Measurements from ENCODE around the gene CYB5B. TPM values are rescaled to one million over a fixed set of nuclear protein-coding genes. Genes with fewer than 3 reads are reported as not detected.
A peak's percentile ranks its signal among the peaks of the same experiment; 100 is the strongest.

CYB5B gene
- polyA plus RNA-seq, 1 of the 3 experiments (the other 2 are of a cell fraction), result 64.4 TPM

GRCh38 chr16:69397821-69398521 lies 26.4 kb upstream of the CYB5B start (continued):
- TF ChIP-seq USF2 (IDR thresholded peaks at IDR 0.05; ENCODE audit: borderline replicate concordance, low read depth, low read length) (no peak), CHD2 (IDR thresholded peaks at IDR 0.05; ENCODE audit: low read length, partially characterized antibody) (peak; percentile 11), RCOR1 (IDR thresholded peaks at IDR 0.05; ENCODE audit: low read length) (no peak), CTCF (IDR thresholded peaks at IDR 0.05) (peak; percentile 72), TCF12 (IDR thresholded peaks at IDR 0.05) (no peak), ELF1 (IDR thresholded peaks at IDR 0.05) (no peak), USF1 (IDR thresholded peaks at IDR 0.05; ENCODE audit: borderline replicate concordance, low read depth) (no peak), GABPA (IDR thresholded peaks at IDR 0.05; ENCODE audit: low read depth) (no peak)

GRCh38 chr16:69399361-69399760 lies 25.1 kb upstream of the CYB5B start:
- H3K4me1 ChIP-seq (ENCODE audit: control insufficient read depth in 1 of 2, insufficient read depth in 2 of 2, low read depth in 1 of 2, low read length in 1 of 2), result peaks cover 5 to 41% of the 10 kb centered on the region in 2 experiments
- no peaks in the 10 kb centered on the region for H3K36me3 ChIP-seq (replicated peaks in 1 of 2; ENCODE audit: control insufficient read depth in 1 of 2, insufficient read depth in 2 of 2, low read length in 1 of 2)
- H3K27ac ChIP-seq (ENCODE audit: low read depth in 2 of 2, low read length in 1 of 2), result peak overlapping the region in 1 of 2 experiments; percentile 16; a peak in 1 of 4 replicates
- H3K79me2 ChIP-seq (ENCODE audit: insufficient read depth), result no peaks in the 10 kb centered on the region
- ChIA-PET POLR2A (no interaction called here), CTCF (interaction anchor here (1.0 to 3.5 kb wide), 6 partner anchors 9 to 355 kb away, joined by 3 to 11 read pairs (median 6); partner anchors contain the start of genes NFAT5 and NOB1)
- no peak overlapping the region for H3K9ac ChIP-seq
- H3F3A ChIP-seq (replicated peaks; ENCODE audit: insufficient read depth), result peaks cover 19% of the 10 kb centered on the region
- no peaks in the 10 kb centered on the region for H4K20me1 ChIP-seq (ENCODE audit: insufficient read depth)
- H3K4me3 ChIP-seq (ENCODE audit: low read depth in 2 of 2, low read length in 1 of 2), result no peak overlapping the region
- H3K4me2 ChIP-seq, result no peak overlapping the region; the same call in 1 of the 2 replicates
- peak overlapping the region; percentile 81; the same call in 1 of the 2 replicates for H2AFZ ChIP-seq (ENCODE audit: low read depth)
- H3K9me2 ChIP-seq, result no peaks in the 10 kb centered on the region
- TF ChIP-seq TAF1 (IDR thresholded peaks at IDR 0.05; ENCODE audit: borderline replicate concordance, low read depth, low read length), result no peak
- TF ChIP-seq CTCF (IDR thresholded peaks at IDR 0.05), result no peak
- TF ChIP-seq TCF12 (IDR thresholded peaks at IDR 0.05), result peak; percentile 29; the same call in 1 of the 2 replicates
- peak; percentile 82; the same call in 1 of the 2 replicates for TF ChIP-seq USF1 (IDR thresholded peaks at IDR 0.05; ENCODE audit: borderline replicate concordance, low read depth)
- TF ChIP-seq SMC3 (IDR thresholded peaks at IDR 0.05; ENCODE audit: low read depth, low read length), result no peak
- no peak for TF ChIP-seq PBX3 (IDR thresholded peaks at IDR 0.05)
- H3K9me3 ChIP-seq, result no peaks in the 10 kb centered on the region
- 63% methylated on average over 3 of the region's 3 CpGs for WGBS (ENCODE audit: low lambda C conversion rate)
- no peaks in the 10 kb centered on the region for H3K27me3 ChIP-seq (ENCODE audit: insufficient read depth)
- no peak for DNase-seq

Measured in SK-N-SH (cell line).